ENCODE results near the gene CDC42BPB. TPM values are rescaled to one million over a fixed set of nuclear protein-coding genes. Genes with fewer than 3 reads are reported as not detected.

Gene CDC42BPB
- total RNA-seq, 2 experiments from 2014 or later: 2.5 to 3.2 TPM

- CTCF ChIA-PET: no interaction called here
- Mint-ChIP-seq H3K4me3 (no peak overlapping the region), H3K9me3 (no peaks in the 10 kb centered on the region), H3K4me1 (ENCODE audit: low read depth) (no peaks in the 10 kb centered on the region), H3K27ac (no peak overlapping the region), H3K36me3 (ENCODE audit: low read depth) (no peaks in the 10 kb centered on the region), H3K27me3 (ENCODE audit: low read depth) (no peaks in the 10 kb centered on the region)
- DNase-seq: no peak
- intact Hi-C loops (cut with micrococcal nuclease): no loop called here
These were observed 88.1 kb downstream of the CDC42BPB start for GRCh38 chr14:102969060-102969791.

- H3K4me1 Mint-ChIP-seq (ENCODE audit: low read depth): no peaks in the 10 kb centered on the region
These were observed 89.0 kb downstream of the CDC42BPB start for GRCh38 chr14:102968306-102968705.

GRCh38 chr14:102967506-102967795, 89.9 kb downstream of the CDC42BPB start:
- CTCF ChIA-PET: no interaction called here
- intact Hi-C loops (cut with micrococcal nuclease): no loop called here
- DNase-seq: no peak
- Mint-ChIP-seq H3K4me3 (no peak overlapping the region), H3K36me3 (ENCODE audit: low read depth) (no peaks in the 10 kb centered on the region), H3K27ac (no peak overlapping the region), H3K9me3 (no peaks in the 10 kb centered on the region), H3K27me3 (ENCODE audit: low read depth) (no peaks in the 10 kb centered on the region), H3K4me1 (ENCODE audit: low read depth) (no peaks in the 10 kb centered on the region)

More at GRCh38 chr14:102968306-102968705, 89.0 kb downstream of the CDC42BPB start:
- H3K27ac Mint-ChIP-seq: no peak overlapping the region
- no peak for DNase-seq
- CTCF ChIA-PET: no interaction called here
- H3K4me3 Mint-ChIP-seq: no peak overlapping the region
- H3K9me3 Mint-ChIP-seq: no peaks in the 10 kb centered on the region
- H3K27me3 Mint-ChIP-seq (ENCODE audit: low read depth): no peaks in the 10 kb centered on the region
- no peaks in the 10 kb centered on the region for H3K36me3 Mint-ChIP-seq (ENCODE audit: low read depth)
- intact Hi-C loops (cut with micrococcal nuclease): no loop called here

GRCh38 chr14:102966681-102967505, 90.5 kb downstream of the CDC42BPB start:
- Mint-ChIP-seq H3K4me1 (ENCODE audit: low read depth) (no peaks in the 10 kb centered on the region), H3K36me3 (ENCODE audit: low read depth) (no peaks in the 10 kb centered on the region), H3K27me3 (ENCODE audit: low read depth) (no peaks in the 10 kb centered on the region), H3K4me3 (no peak overlapping the region), H3K27ac (no peak overlapping the region), H3K9me3 (no peaks in the 10 kb centered on the region)
- no peak for DNase-seq
- CTCF ChIA-PET: no interaction called here
- intact Hi-C loops (cut with micrococcal nuclease): no loop called here

- Mint-ChIP-seq H3K9me3 (no peaks in the 10 kb centered on the region), H3K4me1 (ENCODE audit: low read depth) (no peaks in the 10 kb centered on the region), H3K27me3 (ENCODE audit: low read depth) (no peaks in the 10 kb centered on the region), H3K4me3 (no peak overlapping the region), H3K36me3 (ENCODE audit: low read depth) (no peaks in the 10 kb centered on the region), H3K27ac (no peak overlapping the region)
- intact Hi-C loops (cut with micrococcal nuclease): no loop called here
- no peak for DNase-seq
- CTCF ChIA-PET: no interaction called here
These were observed 91.2 kb downstream of the CDC42BPB start for GRCh38 chr14:102965971-102966655.

GRCh38 chr14:102965282-102965681, 92.1 kb downstream of the CDC42BPB start:
- H3K4me3 Mint-ChIP-seq: no peak overlapping the region
- CTCF ChIA-PET: no interaction called here
- intact Hi-C loops (cut with micrococcal nuclease): no loop called here
- DNase-seq: no peak
- no peaks in the 10 kb centered on the region for H3K27me3 Mint-ChIP-seq (ENCODE audit: low read depth)
- no peaks in the 10 kb centered on the region for H3K36me3 Mint-ChIP-seq (ENCODE audit: low read depth)
- no peaks in the 10 kb centered on the region for H3K4me1 Mint-ChIP-seq (ENCODE audit: low read depth)
- H3K27ac Mint-ChIP-seq: no peak overlapping the region
- no peaks in the 10 kb centered on the region for H3K9me3 Mint-ChIP-seq

GRCh38 chr14:102964152-102964730, 93.1 kb downstream of the CDC42BPB start:
- H3K27me3 Mint-ChIP-seq (ENCODE audit: low read depth): no peaks in the 10 kb centered on the region
- intact Hi-C loops (cut with micrococcal nuclease): no loop called here
- DNase-seq: no peak
- no peak overlapping the region for H3K4me3 Mint-ChIP-seq
- H3K4me1 Mint-ChIP-seq (ENCODE audit: low read depth): no peaks in the 10 kb centered on the region
- CTCF ChIA-PET: no interaction called here
- H3K36me3 Mint-ChIP-seq (ENCODE audit: low read depth): no peaks in the 10 kb centered on the region
- H3K27ac Mint-ChIP-seq: no peak overlapping the region
- H3K9me3 Mint-ChIP-seq: no peaks in the 10 kb centered on the region

GRCh38 chr14:102962111-102962627, 95.2 kb downstream of the CDC42BPB start:
- H3K9me3 Mint-ChIP-seq: no peaks in the 10 kb centered on the region
- H3K4me3 Mint-ChIP-seq: no peak overlapping the region
- no peaks in the 10 kb centered on the region for H3K27me3 Mint-ChIP-seq (ENCODE audit: low read depth)
- DNase-seq: no peak
- no peak overlapping the region for H3K27ac Mint-ChIP-seq
- no peaks in the 10 kb centered on the region for H3K4me1 Mint-ChIP-seq (ENCODE audit: low read depth)
- CTCF ChIA-PET: no interaction called here
- H3K36me3 Mint-ChIP-seq (ENCODE audit: low read depth): no peaks in the 10 kb centered on the region
- intact Hi-C loops (cut with micrococcal nuclease): no loop called here

- DNase-seq: no peak
- H3K9me3 Mint-ChIP-seq: no peaks in the 10 kb centered on the region
- no peaks in the 10 kb centered on the region for H3K36me3 Mint-ChIP-seq (ENCODE audit: low read depth)
- H3K4me1 Mint-ChIP-seq (ENCODE audit: low read depth): no peaks in the 10 kb centered on the region
- intact Hi-C loops (cut with micrococcal nuclease): no loop called here
- H3K27me3 Mint-ChIP-seq (ENCODE audit: low read depth): no peaks in the 10 kb centered on the region
- CTCF ChIA-PET: no interaction called here
- no peak overlapping the region for H3K4me3 Mint-ChIP-seq
- no peak overlapping the region for H3K27ac Mint-ChIP-seq
These were observed 98.9 kb downstream of the CDC42BPB start for GRCh38 chr14:102958461-102958860.

GRCh38 chr14:102957222-102957621, 100.1 kb downstream of the CDC42BPB start:
- no peak for DNase-seq
- H3K36me3 Mint-ChIP-seq (ENCODE audit: low read depth): no peaks in the 10 kb centered on the region
- no peaks in the 10 kb centered on the region for H3K4me1 Mint-ChIP-seq (ENCODE audit: low read depth)
- intact Hi-C loops (cut with micrococcal nuclease): no loop called here
- no peak overlapping the region for H3K4me3 Mint-ChIP-seq
- CTCF ChIA-PET: no interaction called here
- no peak overlapping the region for H3K27ac Mint-ChIP-seq
- no peaks in the 10 kb centered on the region for H3K9me3 Mint-ChIP-seq
- H3K27me3 Mint-ChIP-seq (ENCODE audit: low read depth): no peaks in the 10 kb centered on the region

- no peak overlapping the region for H3K4me3 Mint-ChIP-seq
- no peaks in the 10 kb centered on the region for H3K27me3 Mint-ChIP-seq (ENCODE audit: low read depth)
- no peak for DNase-seq
- no peak overlapping the region for H3K27ac Mint-ChIP-seq
- H3K36me3 Mint-ChIP-seq (ENCODE audit: low read depth): no peaks in the 10 kb centered on the region
- CTCF ChIA-PET: no interaction called here
- no peaks in the 10 kb centered on the region for H3K4me1 Mint-ChIP-seq (ENCODE audit: low read depth)
- no peaks in the 10 kb centered on the region for H3K9me3 Mint-ChIP-seq
- intact Hi-C loops (cut with micrococcal nuclease): no loop called here
These were observed 101.5 kb downstream of the CDC42BPB start for GRCh38 chr14:102955636-102956408.
